Suprapubic skin (tissue), 3 donors: ENCODE data around the gene TMEM150C.

Experiments
- EP300 ChIP-seq: sonication (generic); formaldehyde crosslinking; IDR thresholded peaks from one replicate; pipeline ENCODE4 v1.6.1; 2017; ENCODE audit warnings: antibody characterized with exemption
- POLR2A ChIP-seq, 2 donors: fragments of 450-650 bp; IDR thresholded peaks; one replicate each; pipeline ENCODE4 v1.6.1; 2017; ENCODE audit warnings: antibody characterized with exemption in 2 of 2, mild to moderate bottlenecking in 2 of 2, moderate library complexity in 2 of 2
- TF ChIP-seq, protein P1 (sequence below), 2 donors: fragments of 200-600 bp in 1 of 2; fragments of 450-650 bp in 1 of 2; sonication (generic) in 1 of 2; IDR thresholded peaks; one replicate each; pipeline ENCODE4 v1.5.1; 2016 to 2019; ENCODE audit warnings: antibody characterized with exemption in 2 of 2, mild to moderate bottlenecking in 1 of 2, moderate library complexity in 1 of 2

DNA sequence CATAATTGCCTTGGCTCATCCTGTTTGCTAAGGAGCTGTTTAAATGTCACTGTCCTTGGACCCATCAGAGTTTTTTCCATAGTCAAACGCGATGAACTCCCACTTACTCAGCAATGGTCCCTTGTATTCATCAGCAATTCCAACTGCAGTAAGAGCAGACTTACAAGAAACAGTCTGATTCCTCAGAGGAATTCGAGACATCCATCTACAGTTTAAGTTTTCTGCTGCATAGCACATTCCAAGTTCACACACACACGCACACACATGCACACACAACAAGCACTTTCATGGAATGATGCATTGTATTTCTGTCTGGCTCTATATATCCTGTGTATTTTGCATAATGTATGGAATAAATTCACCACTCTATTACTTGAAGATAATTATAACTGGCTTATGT lies 32.7 kb upstream of the TMEM150C start:
- TF ChIP-seq, protein P1, sequence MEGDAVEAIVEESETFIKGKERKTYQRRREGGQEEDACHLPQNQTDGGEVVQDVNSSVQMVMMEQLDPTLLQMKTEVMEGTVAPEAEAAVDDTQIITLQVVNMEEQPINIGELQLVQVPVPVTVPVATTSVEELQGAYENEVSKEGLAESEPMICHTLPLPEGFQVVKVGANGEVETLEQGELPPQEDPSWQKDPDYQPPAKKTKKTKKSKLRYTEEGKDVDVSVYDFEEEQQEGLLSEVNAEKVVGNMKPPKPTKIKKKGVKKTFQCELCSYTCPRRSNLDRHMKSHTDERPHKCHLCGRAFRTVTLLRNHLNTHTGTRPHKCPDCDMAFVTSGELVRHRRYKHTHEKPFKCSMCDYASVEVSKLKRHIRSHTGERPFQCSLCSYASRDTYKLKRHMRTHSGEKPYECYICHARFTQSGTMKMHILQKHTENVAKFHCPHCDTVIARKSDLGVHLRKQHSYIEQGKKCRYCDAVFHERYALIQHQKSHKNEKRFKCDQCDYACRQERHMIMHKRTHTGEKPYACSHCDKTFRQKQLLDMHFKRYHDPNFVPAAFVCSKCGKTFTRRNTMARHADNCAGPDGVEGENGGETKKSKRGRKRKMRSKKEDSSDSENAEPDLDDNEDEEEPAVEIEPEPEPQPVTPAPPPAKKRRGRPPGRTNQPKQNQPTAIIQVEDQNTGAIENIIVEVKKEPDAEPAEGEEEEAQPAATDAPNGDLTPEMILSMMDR (IDR thresholded peaks at IDR 0.05) = no peak
- TF ChIP-seq POLR2A (IDR thresholded peaks at IDR 0.05) (no peak), EP300 (no peak)
